Hepatocyte (in vitro differentiated cells): Measurements from ENCODE around the gene WNT7B. TPM values are rescaled to one million over a fixed set of nuclear protein-coding genes. Genes with fewer than 3 reads are reported as not detected.

Source experiments
- DNase-seq: peaks from one replicate; pipeline ENCODE4 v3.0.0-alpha.2; 2016; ENCODE audit warnings: low spot score
- H2AFZ ChIP-seq: fragments of 200-600 bp; sonication (generic); 2 replicates; pipeline ENCODE4 v1.6.0; 2016; ENCODE audit warnings: antibody characterized with exemption, mild to moderate bottlenecking
- H3K27ac ChIP-seq: fragments of 200-600 bp; sonication (generic); 2 replicates; pipeline ENCODE4 v1.5.1; 2016; ENCODE audit warnings: mild to moderate bottlenecking
- H3K27me3 ChIP-seq: fragments of 200-600 bp; sonication (generic); 2 replicates; pipeline ENCODE4 v1.6.1; 2016
- H3K36me3 ChIP-seq: fragments of 200-600 bp; sonication (generic); replicated peaks from 2 replicates; pipeline ENCODE4 v1.5.1; 2016; ENCODE audit warnings: low read depth; ENCODE audit not compliant: insufficient read depth
- H3K4me1 ChIP-seq: fragments of 200-600 bp; sonication (generic); 2 replicates; pipeline ENCODE4 v1.5.1; 2016; ENCODE audit warnings: mild to moderate bottlenecking, moderate library complexity; ENCODE audit not compliant: insufficient read depth
- H3K4me2 ChIP-seq: fragments of 200-600 bp; sonication (generic); 2 replicates; pipeline ENCODE4 v1.6.0; 2016
- H3K4me3 ChIP-seq: fragments of 200-600 bp; sonication (generic); 2 replicates; pipeline ENCODE4 v1.5.1; 2016; ENCODE audit warnings: mild to moderate bottlenecking
- H3K79me2 ChIP-seq: fragments of 200-600 bp; sonication (generic); 2 replicates; pipeline ENCODE4 v1.6.0; 2017; ENCODE audit warnings: mild to moderate bottlenecking
- H3K9me2 ChIP-seq: fragments of 200-600 bp; sonication (generic); replicated peaks from 2 replicates; pipeline ENCODE4 v1.6.0; 2017; ENCODE audit warnings: mild to moderate bottlenecking; ENCODE audit not compliant: insufficient read depth
- H3K9me3 ChIP-seq: fragments of 200-600 bp; sonication (generic); 2 replicates; pipeline ENCODE4 v1.5.1; 2016; ENCODE audit warnings: low read depth, mild to moderate bottlenecking
- H4K20me1 ChIP-seq: fragments of 200-600 bp; sonication (generic); 2 replicates; pipeline ENCODE4 v1.6.0; 2016; ENCODE audit warnings: mild to moderate bottlenecking; ENCODE audit not compliant: insufficient read depth, poor library complexity, severe bottlenecking
- CTCF ChIP-seq: fragments of 200-600 bp; sonication (generic); IDR thresholded peaks from 2 replicates; pipeline ENCODE4 v1.5.1; 2016; ENCODE audit warnings: antibody characterized with exemption, mild to moderate bottlenecking; ENCODE audit not compliant: poor library complexity
- EZH2 ChIP-seq: fragments of 200-600 bp; sonication (generic); IDR thresholded peaks from 2 replicates; pipeline ENCODE4 v1.6.1; 2016; ENCODE audit warnings: antibody characterized with exemption, mild to moderate bottlenecking, borderline replicate concordance
- EZH2phosphoT487 ChIP-seq: fragments of 200-600 bp; sonication (generic); IDR thresholded peaks from one replicate; pipeline ENCODE4 v1.6.1; 2018; ENCODE audit warnings: antibody characterized with exemption, mild to moderate bottlenecking, low read depth, moderate library complexity; ENCODE audit not compliant: unreplicated experiment, severe bottlenecking
- WGBS: methylation state at CpG from one replicate; pipeline ENCODE4 v1.1.6; 2016; ENCODE audit warnings: low lambda C conversion rate; ENCODE audit errors: missing lambda C conversion rate; 5-methylcytosine and 5-hydroxymethylcytosine counted together
- polyA plus RNA-seq: library from polyadenylated mRNA; unstranded; fragments of >200 nt; fragmentation: Nextera tagmentation; extraction: Ambion mirVana; gene quantifications from 2 replicates; pipeline ENCODE4 v1.2.1, GENCODE V29; 2016
- total RNA-seq: library from RNA; depleted of rRNA; stranded (reverse); fragments of >200 nt; gene quantifications from 2 replicates; pipeline ENCODE4 v1.2.3, GENCODE V29; 2014

Gene WNT7B
- total and polyA plus RNA-seq, 2 experiments from 2014 or later: 1.9 to 2.4 TPM

GRCh38 chr22:45927059-45927458 lies 49.9 kb downstream of the WNT7B start:
- Histone ChIP-seq H3K9me2 (no peaks in the 10 kb centered on the region), H3K27me3 (no peaks in the 10 kb centered on the region), H3K79me2 (no peaks in the 10 kb centered on the region), H3K36me3 (no peaks in the 10 kb centered on the region), H3K9me3 (no peaks in the 10 kb centered on the region), H4K20me1 (no peaks in the 10 kb centered on the region), H3K4me2 (no peak overlapping the region), H3K4me1 (no peaks in the 10 kb centered on the region), H3K4me3 (no peak overlapping the region), H3K27ac (no peak overlapping the region), H2AFZ (no peak overlapping the region)
- WGBS: 90% methylated on average over 8 of the region's 9 CpGs
- TF ChIP-seq CTCF: no peak
- TF ChIP-seq EZH2phosphoT487: no peak
- TF ChIP-seq EZH2: no peak
- no peak for DNase-seq

GRCh38 chr22:45926433-45926832 lies 50.5 kb downstream of the WNT7B start:
- no peaks in the 10 kb centered on the region for H3K9me2 ChIP-seq
- H3K79me2 ChIP-seq: no peaks in the 10 kb centered on the region
- no peak overlapping the region for H2AFZ ChIP-seq
- WGBS: 90% methylated on average over 11 of the region's 11 CpGs
- no peaks in the 10 kb centered on the region for H3K4me1 ChIP-seq
- H3K36me3 ChIP-seq: no peaks in the 10 kb centered on the region
- no peaks in the 10 kb centered on the region for H3K9me3 ChIP-seq
- TF ChIP-seq EZH2phosphoT487: no peak
- no peak for TF ChIP-seq CTCF
- no peak for TF ChIP-seq EZH2
- H3K4me2 ChIP-seq: no peak overlapping the region
- H3K4me3 ChIP-seq: no peak overlapping the region
- no peaks in the 10 kb centered on the region for H3K27me3 ChIP-seq
- H3K27ac ChIP-seq: no peak overlapping the region
- no peak for DNase-seq
- H4K20me1 ChIP-seq: no peaks in the 10 kb centered on the region

GRCh38 chr22:45925811-45926351 lies 51.1 kb downstream of the WNT7B start:
- H3K4me2 ChIP-seq: no peak overlapping the region
- no peaks in the 10 kb centered on the region for H3K9me3 ChIP-seq
- no peaks in the 10 kb centered on the region for H3K9me2 ChIP-seq
- TF ChIP-seq EZH2phosphoT487 (no peak), CTCF (no peak), EZH2 (no peak)
- H3K36me3 ChIP-seq: no peaks in the 10 kb centered on the region
- H3K4me3 ChIP-seq: no peak overlapping the region
- no peaks in the 10 kb centered on the region for H3K79me2 ChIP-seq
- no peaks in the 10 kb centered on the region for H3K4me1 ChIP-seq
- DNase-seq: no peak
- no peaks in the 10 kb centered on the region for H3K27me3 ChIP-seq
- no peaks in the 10 kb centered on the region for H4K20me1 ChIP-seq
- H2AFZ ChIP-seq: no peak overlapping the region
- no peak overlapping the region for H3K27ac ChIP-seq
- 90% methylated on average over 15 of the region's 16 CpGs for WGBS
